Ecto neural progenitor cell (in vitro differentiated cells): ENCODE results near the gene CTSF.
"Not testable (repeated sequence)": the region's sequence is repeated elsewhere in the genome, so short reads cannot be mapped to it uniquely, and the experiment has no call there.

Experiments used
- DNase-seq: peaks from one replicate; pipeline ENCODE4 v3.0.0-alpha.2; 2018; ENCODE audit warnings: low spot score

CTSF gene

DNA sequence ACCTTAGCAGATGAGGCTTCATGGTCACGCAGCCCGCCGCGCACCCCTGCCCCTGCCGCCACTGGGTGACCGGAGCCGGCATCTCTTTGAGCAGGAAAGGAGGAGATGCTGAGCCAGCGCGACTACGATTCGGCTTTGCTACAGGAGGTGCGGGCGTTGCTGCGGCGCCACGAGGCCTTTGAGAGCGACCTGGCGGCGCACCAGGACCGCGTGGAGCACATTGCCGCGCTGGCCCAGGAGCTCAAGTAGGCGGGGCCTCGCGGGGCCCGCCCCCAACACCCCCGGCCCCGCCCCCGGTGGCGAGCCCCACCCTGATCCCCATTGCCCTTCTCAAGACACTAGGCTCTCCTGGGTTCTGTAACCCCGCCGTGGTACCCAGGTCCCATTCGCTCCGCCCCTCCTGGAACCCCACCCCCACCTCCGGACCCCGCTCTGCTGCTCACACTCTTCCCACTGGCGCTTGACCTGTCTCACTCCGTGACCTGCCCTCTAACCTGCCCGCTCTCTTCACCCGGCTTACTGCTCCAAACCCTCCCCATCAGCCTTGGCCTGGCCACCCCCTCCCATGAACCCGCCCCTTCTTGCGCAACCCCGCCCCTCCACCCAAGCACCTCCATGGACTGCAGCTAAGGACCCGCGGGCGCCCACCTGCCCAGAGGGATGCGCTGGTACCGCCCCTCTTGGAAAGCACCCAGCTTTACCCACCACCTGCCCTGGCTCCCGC is 9.1 kb downstream of the CTSF start:
- no peak for DNase-seq

GRCh38 chr11:66557733-66558326 is 10.6 kb downstream of the CTSF start:
- DNase-seq, result no peak

GRCh38 chr11:66556086-66556485 is 12.3 kb downstream of the CTSF start:
- no peak for DNase-seq

DNA sequence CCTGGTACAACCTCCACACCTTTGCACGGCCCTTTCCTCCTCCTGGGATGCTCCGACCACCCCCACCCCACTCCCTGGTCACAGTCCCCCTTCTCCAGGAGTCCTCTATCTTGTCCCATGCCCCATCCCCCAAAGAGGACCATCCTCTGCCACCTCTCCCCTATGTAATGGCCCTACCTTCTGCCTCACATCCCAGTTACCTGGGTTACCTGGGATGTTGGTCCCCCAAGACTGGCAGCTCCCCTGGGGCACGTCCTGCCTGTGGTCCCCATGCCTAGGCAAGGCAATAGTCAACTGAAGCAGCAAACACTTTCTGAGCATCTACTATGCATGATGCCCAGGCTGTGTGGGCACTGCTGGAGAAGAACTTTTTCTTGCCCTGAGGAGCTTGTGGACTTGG is 13.0 kb downstream of the CTSF start:
- DNase-seq, result no peak

DNA sequence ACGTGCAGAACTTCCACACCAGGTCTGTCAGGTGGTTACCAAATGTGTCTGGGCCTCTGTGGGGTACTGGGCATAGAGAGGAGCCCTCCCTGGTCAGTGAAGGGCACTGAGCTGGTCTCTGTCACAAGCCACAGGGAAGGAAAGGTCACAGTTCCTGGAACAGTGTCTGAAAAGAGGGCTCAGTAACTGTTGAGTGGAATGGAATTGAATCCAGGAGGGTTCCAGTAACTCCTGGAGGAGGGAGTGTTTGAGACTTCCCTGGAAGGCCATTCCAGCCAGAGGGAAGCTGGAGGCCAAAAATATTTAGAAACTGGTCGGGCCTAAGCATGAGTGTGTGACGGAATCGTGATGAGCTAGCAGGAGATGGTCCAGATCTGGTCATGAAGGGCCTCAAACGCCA is 13.8 kb downstream of the CTSF start:
- DNase-seq, result no peak

GRCh38 chr11:66550887-66551286 is 17.5 kb downstream of the CTSF start:
- DNase-seq, result no peak

GRCh38 chr11:66549696-66550095 is 18.7 kb downstream of the CTSF start:
- DNase-seq, result no peak

- DNase-seq, result no peak
Observed at GRCh38 chr11:66548774-66549630, 19.4 kb downstream of the CTSF start.

DNA sequence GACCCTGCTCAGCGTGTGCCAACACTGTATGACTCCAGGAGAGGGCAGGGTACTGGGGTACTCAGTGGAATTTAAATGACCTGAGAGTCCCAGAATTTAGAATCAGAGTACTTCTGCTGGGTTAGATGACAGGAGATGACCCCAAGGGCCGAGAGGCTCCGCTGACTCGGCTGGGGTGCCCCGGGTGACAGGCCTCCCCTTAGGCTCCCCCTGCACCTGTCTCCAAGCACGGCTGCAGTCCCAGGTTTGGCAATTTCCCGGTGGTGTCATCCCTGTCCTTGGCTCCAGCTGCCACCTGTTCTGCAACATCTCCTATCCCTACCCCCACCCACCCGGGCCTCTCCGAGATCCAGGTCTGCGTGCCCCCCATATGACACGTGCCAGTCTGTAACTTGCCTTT is 20.4 kb downstream of the CTSF start:
- DNase-seq, result no peak

DNA sequence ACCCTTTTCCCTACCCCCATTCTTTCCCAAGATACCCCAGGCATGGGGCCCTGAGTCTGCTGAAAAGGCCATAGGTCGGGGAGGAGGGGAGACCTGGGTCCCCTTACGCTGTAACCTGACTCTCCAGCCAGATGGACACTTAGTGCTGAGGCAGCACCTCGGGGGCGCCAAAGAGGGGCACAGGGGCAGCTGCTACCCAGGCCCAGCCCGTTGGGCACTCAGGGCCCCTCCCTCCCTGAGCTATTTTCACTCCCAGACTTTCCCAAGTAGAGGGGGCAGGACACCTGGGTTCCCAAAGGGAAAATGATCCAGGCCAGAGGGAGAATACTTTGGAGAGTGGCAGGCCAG is 20.8 kb downstream of the CTSF start:
- DNase-seq, result peak; percentile 62

DNA sequence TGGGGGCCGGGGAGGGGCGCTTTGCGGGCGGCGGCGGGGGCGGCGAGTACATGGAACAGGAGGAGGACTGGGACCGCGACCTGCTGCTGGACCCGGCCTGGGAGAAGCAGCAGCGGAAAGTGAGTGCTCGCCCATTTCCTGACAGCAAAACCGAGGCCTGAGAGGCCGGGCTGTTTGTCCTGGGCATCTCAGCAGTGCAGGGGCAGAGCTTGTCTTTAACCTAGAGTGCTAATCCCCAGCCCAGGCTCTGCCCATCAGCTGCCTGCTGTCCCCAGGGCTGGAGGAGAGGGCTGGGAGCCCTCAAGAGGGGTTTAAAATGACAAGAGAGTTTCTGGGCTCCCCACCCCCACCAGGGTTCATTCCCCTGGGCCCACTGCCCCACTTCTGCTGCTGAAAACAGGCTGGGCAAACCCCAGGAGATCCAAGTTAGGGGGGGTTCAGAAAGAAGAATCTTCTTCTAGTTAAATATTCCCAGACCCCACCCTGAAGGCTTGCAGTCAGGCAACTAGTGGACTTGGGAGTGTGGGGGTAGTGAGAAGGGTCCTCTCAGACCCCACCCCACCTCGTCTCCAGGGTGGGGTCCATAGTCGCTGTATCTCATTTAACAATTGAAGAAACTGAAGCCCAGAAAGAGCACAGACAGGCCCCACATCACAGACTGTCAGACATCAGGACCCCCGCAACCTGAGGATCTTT is 21.3 kb downstream of the CTSF start:
- DNase-seq, result no peak

GRCh38 chr11:66546368-66546965 is 21.9 kb downstream of the CTSF start, which contains the start of gene ACTN3:
ACTN3 (plus strand) TSS chr11:66546903; CDS start chr11:66546938, 35 bp downstream.
- peak; percentile 76 for DNase-seq

DNA sequence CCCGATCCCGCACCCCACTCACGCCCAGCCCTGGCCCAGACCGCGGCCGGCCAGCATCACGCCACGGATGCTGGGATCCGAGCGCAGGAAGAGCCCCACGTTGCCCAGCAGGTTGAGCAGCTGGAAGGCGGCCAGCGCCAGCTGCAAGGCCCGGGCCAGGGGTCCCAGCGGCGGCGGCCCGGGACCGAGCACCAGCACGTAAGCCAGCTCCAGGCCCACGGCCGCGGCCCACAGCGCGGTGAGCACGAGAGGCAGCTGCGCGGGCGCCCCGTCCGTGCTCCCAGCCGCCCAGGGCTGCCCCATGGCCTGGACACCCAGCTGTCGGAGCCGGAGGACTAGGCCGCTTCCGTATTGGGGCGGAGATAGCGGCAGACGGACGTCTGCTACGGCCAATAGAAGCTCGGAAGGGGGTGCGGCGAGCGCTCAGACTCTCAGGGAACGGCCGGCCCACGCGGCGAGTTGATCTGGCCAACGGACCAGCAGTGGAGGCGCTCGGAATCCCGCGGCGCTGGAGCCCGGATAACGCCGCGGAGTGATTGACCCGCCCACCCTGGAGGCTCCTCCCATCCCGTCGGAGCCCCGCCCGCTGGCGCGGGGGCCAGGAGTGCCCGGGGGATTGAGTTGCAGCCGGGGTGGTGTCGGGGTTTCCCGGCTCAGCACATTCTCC is 22.6 kb downstream of the CTSF start, which contains the start of gene ZDHHC24:
ZDHHC24 (minus strand) TSS at position 348 of the 667 bp plus-strand sequence; CDS start at position 303, 45 bp downstream.
- peak; percentile 97 for DNase-seq

DNA sequence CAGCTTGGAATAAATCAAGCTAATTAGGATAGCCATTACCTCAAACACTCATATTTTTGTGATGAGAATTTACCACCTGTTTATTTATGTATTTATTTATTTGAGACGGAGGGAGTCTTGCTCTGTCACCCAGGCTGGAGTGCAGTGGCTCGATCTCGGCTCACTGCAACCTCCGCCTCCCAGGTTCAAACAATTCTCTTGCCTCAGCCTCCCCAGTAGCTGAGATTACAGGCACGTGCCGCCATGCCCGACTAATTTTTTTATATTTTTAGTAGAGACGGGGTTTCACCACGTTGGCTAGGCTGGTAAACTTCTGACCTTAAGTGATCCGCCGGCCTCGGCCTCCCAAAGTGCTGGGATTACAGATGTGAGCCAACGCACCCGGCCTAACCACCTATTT is 23.5 kb downstream of the CTSF start:
- peak; percentile 37 for DNase-seq

DNA sequence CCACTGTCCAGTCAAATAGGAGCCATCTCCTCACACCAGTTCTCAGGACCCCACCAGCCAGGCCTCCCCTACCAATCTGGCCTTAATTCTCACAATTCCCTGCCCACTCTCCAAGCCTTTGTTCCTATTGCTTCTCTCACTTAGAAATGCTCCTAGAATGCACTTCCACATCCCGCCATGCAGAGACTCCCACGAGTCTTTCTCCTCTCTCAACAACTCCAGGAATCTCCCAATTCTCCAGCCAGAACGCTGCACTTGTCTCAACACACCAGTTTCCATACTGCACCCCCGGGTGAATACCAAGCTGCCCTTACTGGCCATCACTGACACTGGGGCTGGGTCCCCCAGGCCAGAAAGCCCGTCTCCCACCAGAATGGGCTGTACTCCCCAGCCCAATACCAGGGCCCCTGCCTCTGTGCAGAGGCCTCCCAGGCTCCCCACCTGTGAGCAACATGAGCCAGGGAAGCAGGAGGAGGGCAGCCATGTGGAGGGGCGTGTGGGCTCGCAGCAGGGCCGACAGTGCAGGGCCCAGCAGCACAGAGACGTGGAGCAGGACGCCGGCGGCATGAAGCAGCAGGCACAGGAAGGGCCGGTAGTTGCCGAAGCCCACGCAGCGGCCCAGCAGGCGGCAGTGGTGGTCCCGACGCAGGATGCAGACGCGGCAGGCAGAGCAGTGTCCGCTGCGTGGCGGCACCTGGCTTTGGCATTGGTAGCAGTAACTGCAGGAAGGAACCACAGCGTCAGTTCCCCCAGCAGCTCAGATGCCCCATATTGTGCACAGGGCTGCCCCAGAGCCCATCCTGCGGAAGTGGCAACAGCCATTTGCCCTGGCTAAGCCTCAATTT is 24.9 kb downstream of the CTSF start:
- peak; percentile 77 for DNase-seq

DNA sequence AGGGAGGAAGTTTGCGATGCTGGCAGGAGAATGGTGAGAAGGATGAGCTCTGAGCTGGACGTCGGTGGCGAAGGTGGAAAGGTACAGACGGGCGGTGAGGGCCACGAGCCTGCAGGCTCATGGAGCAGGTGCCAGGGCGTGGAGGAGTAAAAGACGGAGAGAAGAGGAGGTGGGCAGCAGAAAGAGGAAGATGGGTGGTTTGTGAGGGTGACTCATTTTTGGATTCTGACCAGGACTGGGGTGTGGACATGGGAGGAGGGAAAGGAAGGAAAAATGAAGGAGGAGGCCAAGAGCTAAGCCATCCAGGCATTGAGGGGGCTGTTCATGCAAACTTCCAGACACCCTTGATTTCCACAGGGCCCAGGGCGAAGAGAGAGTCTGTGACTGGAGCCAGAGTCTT is 26.0 kb downstream of the CTSF start:
- no peak for DNase-seq

DNA sequence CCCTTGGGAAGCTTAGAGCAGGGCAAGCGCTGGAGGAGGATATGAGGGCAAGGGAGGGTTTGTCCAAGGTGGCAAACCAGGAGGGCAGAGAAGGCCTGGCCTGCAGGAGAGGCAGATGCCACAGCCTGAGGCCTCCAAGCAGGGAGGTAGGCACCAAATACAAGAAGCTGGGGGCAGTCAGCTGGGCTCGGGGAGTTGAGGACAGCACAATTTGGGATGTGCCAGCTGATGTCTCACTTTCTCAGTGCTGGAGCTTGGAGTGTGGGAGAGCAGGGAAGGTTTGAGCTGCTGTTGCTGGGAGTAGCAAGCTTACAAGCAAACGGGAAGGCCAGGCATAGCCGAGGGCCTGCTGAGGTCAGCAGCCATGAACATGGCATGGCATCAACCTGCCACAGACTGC is 26.5 kb downstream of the CTSF start:
- no peak for DNase-seq

DNA sequence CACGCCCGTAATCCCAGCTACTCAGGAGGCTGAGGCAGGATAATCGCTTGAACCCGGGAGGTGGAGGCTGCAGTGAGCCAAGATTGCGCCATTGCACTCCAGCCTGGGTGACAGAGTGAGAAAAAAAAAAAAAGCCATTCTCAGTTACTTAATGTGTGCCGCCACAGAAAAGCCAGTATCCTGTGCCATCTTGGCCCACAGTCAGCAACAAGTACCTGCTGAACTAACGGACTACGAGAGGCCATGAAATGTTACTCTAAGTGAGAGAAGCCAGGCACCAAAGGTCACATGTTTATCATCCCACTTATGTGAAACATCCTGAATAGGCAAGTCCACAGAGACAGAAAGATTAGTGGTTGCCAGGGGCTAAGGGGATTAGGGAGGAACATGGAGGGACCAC is 27.8 kb downstream of the CTSF start:
- DNase-seq, result not testable (repeated sequence)

DNA sequence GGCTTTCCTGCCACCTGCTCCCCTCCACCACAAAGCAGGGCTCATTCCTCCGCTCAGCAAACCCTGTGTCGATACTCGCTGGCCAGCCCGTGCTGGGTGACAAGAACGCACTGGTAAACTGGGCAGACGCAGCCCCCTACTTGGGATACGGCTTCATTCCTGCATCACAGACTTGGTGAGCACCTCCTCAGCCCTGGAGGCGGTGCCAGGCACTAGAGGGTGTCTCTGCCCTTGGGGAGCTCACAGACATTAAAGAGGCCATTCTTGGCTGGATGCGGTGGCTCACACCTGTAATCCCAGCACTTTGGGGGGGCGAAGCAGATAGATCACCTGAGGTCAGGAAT is 28.6 kb downstream of the CTSF start:
- no peak for DNase-seq

DNA sequence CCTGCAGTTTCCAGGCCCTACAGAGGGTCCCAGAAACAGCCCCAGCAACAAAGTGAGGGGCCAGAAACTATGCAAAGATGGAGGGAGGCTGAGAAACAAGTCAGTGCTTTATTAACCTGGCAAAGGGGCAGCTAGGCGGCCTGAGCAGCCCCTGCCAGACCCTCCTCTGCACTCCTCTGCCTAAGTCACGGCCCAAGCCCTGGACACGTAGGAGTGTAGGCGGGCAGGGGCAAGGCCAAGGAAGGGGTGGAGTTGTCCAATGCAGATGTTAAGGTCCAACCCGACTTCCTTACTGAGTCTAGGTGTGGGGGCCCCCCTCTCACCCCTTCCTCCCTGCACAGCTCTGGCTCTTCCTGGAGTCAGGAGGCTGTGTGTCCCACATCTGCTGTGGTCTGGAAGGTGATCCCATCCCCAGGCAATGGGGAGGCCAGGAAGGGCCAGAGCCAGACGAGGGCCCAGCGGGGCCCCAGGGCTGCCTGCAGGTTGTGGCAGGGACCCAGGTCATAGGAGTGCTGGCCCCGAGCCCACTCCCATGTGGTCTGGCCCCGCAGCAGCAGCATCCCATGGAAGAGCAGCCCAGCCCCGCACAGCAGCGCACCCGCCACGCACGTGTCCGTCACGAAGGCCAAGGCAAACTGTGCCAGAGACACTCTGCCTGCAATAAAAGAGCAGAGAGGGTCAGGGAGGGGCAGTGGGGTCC is 29.1 kb downstream of the CTSF start:
- no peak for DNase-seq
